DND-41 (cell line): Measurements from ENCODE around the gene WBP2NL.

Source experiments
- ATAC-seq: fragments of 200-7000 bp; cut with Tn5 transposase; 3 replicates; pipeline ENCODE4 v1.9.1; 2021; ENCODE audit warnings: low read depth; ENCODE audit not compliant: insufficient read depth
- DNase-seq: peaks from one replicate; pipeline ENCODE4 v3.0.0-alpha.2; 2020
- H2AFZ ChIP-seq: 2 replicates; pipeline ENCODE4 v1.6.0; 2012; ENCODE audit warnings: low read depth, low read length
- H3K27ac ChIP-seq: 2 replicates; pipeline ENCODE4 v1.5.1; 2012; ENCODE audit warnings: low read length, inconsistent platforms
- H3K27me3 ChIP-seq: fragments of 200-600 bp; sonication (generic); 2 replicates; pipeline ENCODE4 v1.6.0; 2012; ENCODE audit warnings: low read length, mild to moderate bottlenecking, inconsistent platforms; ENCODE audit not compliant: insufficient read depth, poor library complexity
- H3K36me3 ChIP-seq: 2 replicates; pipeline ENCODE4 v1.5.1; 2012; ENCODE audit warnings: low read length, inconsistent platforms; ENCODE audit not compliant: insufficient read depth
- H3K4me1 ChIP-seq: 2 replicates; pipeline ENCODE4 v1.5.1; 2012; ENCODE audit warnings: mild to moderate bottlenecking, low read length; ENCODE audit not compliant: insufficient read depth
- H3K4me2 ChIP-seq: 2 replicates; pipeline ENCODE4 v1.6.0; 2012; ENCODE audit warnings: mild to moderate bottlenecking, moderate library complexity, low read length, inconsistent platforms; ENCODE audit not compliant: insufficient read depth
- H3K4me3 ChIP-seq, 2 experiments: fragments of 200-600 bp in 1 of 2; shearing (Covaris generic) in 1 of 2; 2 replicates each; pipeline ENCODE4 v1.5.1; 2012 to 2016; ENCODE audit warnings: inconsistent platforms in 2 of 2, low read length in 2 of 2, mild to moderate bottlenecking in 2 of 2, low read depth in 1 of 2, moderate library complexity in 1 of 2
- H3K79me2 ChIP-seq: 2 replicates; pipeline ENCODE4 v1.6.0; 2012; ENCODE audit warnings: low read length, inconsistent platforms; ENCODE audit not compliant: insufficient read depth
- H3K9ac ChIP-seq: 2 replicates; pipeline ENCODE4 v1.6.0; 2012; ENCODE audit warnings: low read depth, mild to moderate bottlenecking, inconsistent platforms, low read length, moderate library complexity
- H3K9me3 ChIP-seq: 2 replicates; pipeline ENCODE4 v1.5.1; 2012; ENCODE audit warnings: low read length, moderate library complexity, mild to moderate bottlenecking, inconsistent platforms; ENCODE audit not compliant: insufficient read depth, severe bottlenecking
- H4K20me1 ChIP-seq: 2 replicates; pipeline ENCODE4 v1.6.0; 2012; ENCODE audit warnings: low read length; ENCODE audit not compliant: insufficient read depth
- CTCF ChIP-seq: IDR thresholded peaks from 2 replicates; pipeline ENCODE4 v1.5.1; 2012; ENCODE audit warnings: borderline replicate concordance, low read length, moderate library complexity, mild to moderate bottlenecking; ENCODE audit not compliant: poor library complexity, severe bottlenecking; ENCODE audit errors: extremely low read depth
- EZH2 ChIP-seq: IDR thresholded peaks from 3 replicates; pipeline ENCODE4 v1.6.1; 2012; ENCODE audit warnings: borderline replicate concordance, low read depth, mild to moderate bottlenecking, moderate library complexity, low read length, inconsistent platforms; ENCODE audit not compliant: severe bottlenecking

WBP2NL gene

GRCh38 chr22:41976961-41977566 is 21.5 kb upstream of the WBP2NL start:
- Histone ChIP-seq H3K27ac (no peak overlapping the region), H3K4me2 (peak overlapping the region; percentile 65), H4K20me1 (peaks cover 16% of the 10 kb centered on the region), H2AFZ (peak overlapping the region; percentile 5; the same call in 1 of the 2 replicates), H3K79me2 (no peaks in the 10 kb centered on the region), H3K27me3 (peaks cover 39% of the 10 kb centered on the region), H3K9me3 (no peaks in the 10 kb centered on the region), H3K4me1 (peaks cover 13% of the 10 kb centered on the region), H3K36me3 (no peaks in the 10 kb centered on the region), H3K9ac (peak overlapping the region; percentile 31), H3K4me3 (peak overlapping the region in 1 of 2 experiments; percentile 47; a peak in 2 of 4 replicates)
- DNase-seq (peak; percentile 24), ATAC-seq (peak; percentile 46; the same call in 2 of the 3 replicates)
- peak; percentile 77 for TF ChIP-seq EZH2
- TF ChIP-seq CTCF: no peak

- H3K27me3 ChIP-seq: peaks cover 43% of the 10 kb centered on the region
Measured at GRCh38 chr22:41978732-41979131, 19.9 kb upstream of the WBP2NL start.

GRCh38 chr22:41979423-41980250 is 19.0 kb upstream of the WBP2NL start:
- Histone ChIP-seq H3K79me2 (no peaks in the 10 kb centered on the region), H3K36me3 (no peaks in the 10 kb centered on the region), H4K20me1 (peaks cover 16% of the 10 kb centered on the region), H2AFZ (no peak overlapping the region), H3K4me2 (no peak overlapping the region), H3K9me3 (no peaks in the 10 kb centered on the region), H3K4me3 (no peak overlapping the region), H3K4me1 (peaks cover 13% of the 10 kb centered on the region), H3K27me3 (peaks cover 43% of the 10 kb centered on the region), H3K9ac (no peak overlapping the region), H3K27ac (no peak overlapping the region)
- DNase-seq (no peak), ATAC-seq (no peak)
- no peak for TF ChIP-seq CTCF
- TF ChIP-seq EZH2: no peak

More at GRCh38 chr22:41978732-41979131, 19.9 kb upstream of the WBP2NL start:
- no peak overlapping the region for H2AFZ ChIP-seq
- ATAC-seq: no peak
- H3K4me2 ChIP-seq: no peak overlapping the region
- TF ChIP-seq CTCF: no peak
- no peak for TF ChIP-seq EZH2
- no peak overlapping the region for H3K4me3 ChIP-seq
- peaks cover 13% of the 10 kb centered on the region for H3K4me1 ChIP-seq
- no peak overlapping the region for H3K27ac ChIP-seq
- no peaks in the 10 kb centered on the region for H3K79me2 ChIP-seq
- H3K9me3 ChIP-seq: no peaks in the 10 kb centered on the region
- no peak for DNase-seq
- H3K9ac ChIP-seq: no peak overlapping the region
- H3K36me3 ChIP-seq: no peaks in the 10 kb centered on the region
- peaks cover 16% of the 10 kb centered on the region for H4K20me1 ChIP-seq
